ENCODE data around the gene SRPRB. TPM values are rescaled to one million over a fixed set of nuclear protein-coding genes. Genes with fewer than 3 reads are reported as not detected.
A peak's percentile ranks its signal among the peaks of the same experiment; 100 is the strongest.

SRPRB gene
- total RNA-seq, 1 donor from 2014 or later: 61.5 TPM

DNA sequence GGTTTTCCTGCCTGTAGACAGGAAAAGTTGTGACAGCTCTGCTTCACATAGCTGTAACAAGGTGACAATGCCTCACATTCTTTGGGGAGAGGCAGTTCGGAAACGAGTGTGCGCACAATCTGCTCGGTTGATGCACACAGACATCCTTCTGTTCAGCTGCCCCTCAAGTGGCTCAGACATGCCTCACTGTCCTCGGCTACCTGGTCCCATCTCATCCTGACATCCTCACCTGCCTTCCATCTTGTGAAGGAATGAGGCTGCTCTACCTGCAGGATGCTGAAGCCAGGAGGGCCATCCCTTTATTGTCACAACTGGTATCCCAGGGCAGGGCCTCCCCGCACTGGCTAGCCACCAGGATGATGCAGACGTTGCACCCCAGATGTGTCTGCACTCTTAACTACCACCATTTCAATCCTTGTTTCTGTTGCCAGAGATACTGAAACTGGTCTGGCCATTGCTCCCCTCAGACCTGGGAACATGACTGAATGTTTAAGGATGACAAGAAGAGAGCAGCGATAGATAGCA, 19.4 kb downstream of the SRPRB start:
- H3K27ac Mint-ChIP-seq (ENCODE audit: unreplicated experiment): no peak overlapping the region
- H3K9me3 Mint-ChIP-seq: no peaks in the 10 kb centered on the region

DNA sequence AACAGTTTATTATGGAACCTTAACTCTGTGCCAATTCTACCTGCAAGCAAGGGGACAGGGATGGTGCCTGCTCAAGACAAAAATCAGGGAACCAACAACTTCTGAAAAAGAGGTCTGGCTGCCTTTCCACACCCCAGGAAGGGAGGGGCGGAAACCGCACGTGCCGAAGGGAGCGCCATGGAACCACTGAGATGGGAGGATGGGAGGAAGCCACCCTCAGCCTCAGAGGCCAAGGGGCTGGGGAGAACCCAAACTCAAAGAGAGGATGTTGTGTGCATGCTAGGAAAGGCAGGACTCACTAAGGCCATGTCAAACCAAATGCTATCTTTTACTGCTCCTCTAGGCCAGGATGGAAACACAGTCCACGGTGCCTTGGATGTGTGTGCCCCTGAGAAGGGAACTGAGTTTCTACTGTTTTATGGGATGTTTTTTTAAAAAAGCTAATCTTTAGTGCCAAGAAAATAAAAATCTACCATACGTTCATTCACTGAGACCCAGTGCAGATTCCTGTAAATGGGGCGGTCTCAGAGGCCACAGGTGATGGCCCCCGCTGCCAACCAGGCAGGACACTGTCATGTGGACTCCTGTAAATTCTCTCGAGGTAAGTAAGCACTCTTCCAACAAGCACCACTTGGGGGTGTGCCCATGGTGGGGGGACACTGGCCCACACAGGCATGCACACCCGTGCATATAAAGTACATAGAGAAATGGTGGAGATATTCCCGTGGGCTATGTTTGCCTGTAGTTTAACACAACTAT, 20.5 kb downstream of the SRPRB start:
- no peaks in the 10 kb centered on the region for H3K27me3 Mint-ChIP-seq (ENCODE audit: low read depth)
- TF ChIP-seq, protein P1, sequence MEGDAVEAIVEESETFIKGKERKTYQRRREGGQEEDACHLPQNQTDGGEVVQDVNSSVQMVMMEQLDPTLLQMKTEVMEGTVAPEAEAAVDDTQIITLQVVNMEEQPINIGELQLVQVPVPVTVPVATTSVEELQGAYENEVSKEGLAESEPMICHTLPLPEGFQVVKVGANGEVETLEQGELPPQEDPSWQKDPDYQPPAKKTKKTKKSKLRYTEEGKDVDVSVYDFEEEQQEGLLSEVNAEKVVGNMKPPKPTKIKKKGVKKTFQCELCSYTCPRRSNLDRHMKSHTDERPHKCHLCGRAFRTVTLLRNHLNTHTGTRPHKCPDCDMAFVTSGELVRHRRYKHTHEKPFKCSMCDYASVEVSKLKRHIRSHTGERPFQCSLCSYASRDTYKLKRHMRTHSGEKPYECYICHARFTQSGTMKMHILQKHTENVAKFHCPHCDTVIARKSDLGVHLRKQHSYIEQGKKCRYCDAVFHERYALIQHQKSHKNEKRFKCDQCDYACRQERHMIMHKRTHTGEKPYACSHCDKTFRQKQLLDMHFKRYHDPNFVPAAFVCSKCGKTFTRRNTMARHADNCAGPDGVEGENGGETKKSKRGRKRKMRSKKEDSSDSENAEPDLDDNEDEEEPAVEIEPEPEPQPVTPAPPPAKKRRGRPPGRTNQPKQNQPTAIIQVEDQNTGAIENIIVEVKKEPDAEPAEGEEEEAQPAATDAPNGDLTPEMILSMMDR (conservative IDR thresholded peaks at IDR 0.05): no peak
- H3K9me3 Mint-ChIP-seq: no peaks in the 10 kb centered on the region
- peaks cover 28% of the 10 kb centered on the region for H3K36me3 Mint-ChIP-seq (ENCODE audit: low read depth)
- no peak overlapping the region for H3K27ac Mint-ChIP-seq (ENCODE audit: unreplicated experiment)
- peaks cover 5% of the 10 kb centered on the region for H3K4me1 Mint-ChIP-seq
- DNase-seq (ENCODE audit: low read depth, low spot score): no peak
- H3K4me3 Mint-ChIP-seq: no peak overlapping the region

More for the DNA sequence above, 19.4 kb downstream of the SRPRB start:
- TF ChIP-seq, protein P1 (conservative IDR thresholded peaks at IDR 0.05): no peak
- peaks cover 34% of the 10 kb centered on the region for H3K36me3 Mint-ChIP-seq (ENCODE audit: low read depth)
- DNase-seq (ENCODE audit: low read depth, low spot score): no peak
- peaks cover 5% of the 10 kb centered on the region for H3K4me1 Mint-ChIP-seq
- no peaks in the 10 kb centered on the region for H3K27me3 Mint-ChIP-seq (ENCODE audit: low read depth)
- H3K4me3 Mint-ChIP-seq: no peak overlapping the region

DNA sequence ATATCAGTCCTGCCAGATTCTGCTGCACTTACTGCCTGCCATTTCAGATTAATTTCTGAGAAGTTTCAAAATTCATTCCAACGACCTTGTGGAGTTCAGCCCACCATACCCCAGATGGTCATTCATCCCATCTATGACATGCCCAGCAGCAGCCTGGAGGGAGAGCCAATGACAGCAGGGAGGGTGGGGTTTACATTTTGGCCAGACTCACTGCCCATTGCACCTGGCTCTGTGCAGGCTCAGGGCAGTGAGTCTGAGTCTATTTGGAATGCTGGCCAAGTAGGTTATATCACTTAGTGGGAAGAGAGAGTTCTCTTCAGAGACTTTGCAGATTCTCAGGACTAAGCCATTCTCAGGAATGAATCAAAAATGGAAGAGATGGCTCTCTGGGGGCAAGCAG, 21.5 kb downstream of the SRPRB start:
- H3K27ac Mint-ChIP-seq (ENCODE audit: unreplicated experiment): no peak overlapping the region
- no peaks in the 10 kb centered on the region for H3K4me1 Mint-ChIP-seq
- no peak for DNase-seq (ENCODE audit: low read depth, low spot score)
- peaks cover 24% of the 10 kb centered on the region for H3K36me3 Mint-ChIP-seq (ENCODE audit: low read depth)
- no peaks in the 10 kb centered on the region for H3K27me3 Mint-ChIP-seq (ENCODE audit: low read depth)
- H3K4me3 Mint-ChIP-seq: no peak overlapping the region
- TF ChIP-seq, protein P1 (conservative IDR thresholded peaks at IDR 0.05): no peak
- H3K9me3 Mint-ChIP-seq: no peaks in the 10 kb centered on the region

DNA sequence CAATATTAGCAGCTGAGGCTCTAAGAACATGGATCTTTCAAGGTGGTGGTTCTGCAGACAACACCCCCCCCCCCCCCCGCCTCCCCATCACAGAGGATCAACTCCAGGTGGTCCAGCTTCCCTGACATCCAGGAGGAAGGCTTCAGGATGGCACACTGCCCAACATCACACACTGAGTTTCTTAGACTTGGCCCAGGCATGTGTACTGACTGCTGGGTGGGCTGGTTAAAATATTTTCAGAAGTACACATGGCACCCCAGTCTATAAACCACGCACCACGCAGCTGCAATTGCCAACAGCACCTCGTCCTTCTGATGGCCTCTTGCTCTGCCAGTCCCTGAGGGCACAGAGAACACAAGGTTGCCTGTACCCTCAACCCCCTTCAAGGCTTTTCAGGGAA, 22.1 kb downstream of the SRPRB start:
- TF ChIP-seq, protein P1 (conservative IDR thresholded peaks at IDR 0.05): no peak
- no peak overlapping the region for H3K27ac Mint-ChIP-seq (ENCODE audit: unreplicated experiment)
- no peaks in the 10 kb centered on the region for H3K9me3 Mint-ChIP-seq
- H3K27me3 Mint-ChIP-seq (ENCODE audit: low read depth): no peaks in the 10 kb centered on the region
- peaks cover 21% of the 10 kb centered on the region for H3K36me3 Mint-ChIP-seq (ENCODE audit: low read depth)
- H3K4me1 Mint-ChIP-seq: no peaks in the 10 kb centered on the region
- H3K4me3 Mint-ChIP-seq: no peak overlapping the region
- no peak for DNase-seq (ENCODE audit: low read depth, low spot score)

DNA sequence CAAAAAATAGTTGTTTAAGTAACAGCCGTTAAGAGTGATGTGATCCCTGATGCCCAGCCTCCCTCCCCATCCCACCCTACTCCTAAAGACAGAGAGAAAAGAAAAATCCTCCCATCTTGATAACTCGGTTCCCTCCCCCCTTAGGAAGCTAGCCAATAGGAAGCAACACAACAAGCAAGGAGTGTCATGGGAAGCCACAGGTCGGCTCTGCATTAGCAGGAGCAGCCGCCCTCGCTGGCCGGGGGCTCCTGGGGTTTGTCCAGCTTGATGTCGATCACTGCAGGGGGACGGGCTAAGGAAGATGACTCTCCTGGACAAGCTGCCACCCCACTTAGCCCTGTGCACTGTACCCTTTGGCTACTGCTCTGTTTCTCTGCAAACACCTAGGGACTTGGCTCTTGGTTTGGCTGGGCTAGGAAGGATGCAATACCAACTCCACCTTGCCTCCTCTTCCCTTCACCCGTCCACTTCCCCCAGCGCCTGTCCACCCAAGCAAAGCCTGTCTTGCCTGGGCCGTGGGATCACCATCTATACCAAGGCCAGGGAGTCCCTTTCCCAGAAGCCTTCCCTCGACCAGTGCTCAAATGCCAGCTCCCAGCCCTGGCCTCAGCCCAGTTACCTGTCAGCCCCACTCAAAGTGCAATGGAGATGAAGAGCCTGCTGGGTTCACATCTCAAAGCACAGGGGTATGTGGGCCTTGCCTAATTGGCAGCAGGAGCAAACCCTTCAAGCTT, 23.1 kb downstream of the SRPRB start:
- TF ChIP-seq, protein P1 (conservative IDR thresholded peaks at IDR 0.05): no peak
- Mint-ChIP-seq H3K9me3 (no peaks in the 10 kb centered on the region), H3K4me1 (no peaks in the 10 kb centered on the region), H3K27ac (ENCODE audit: unreplicated experiment) (peak overlapping the region; percentile 50), H3K27me3 (ENCODE audit: low read depth) (no peaks in the 10 kb centered on the region), H3K36me3 (ENCODE audit: low read depth) (peaks cover 16% of the 10 kb centered on the region), H3K4me3 (no peak overlapping the region)
- DNase-seq (ENCODE audit: low read depth, low spot score): no peak

Data from neural crest cell (in vitro differentiated cells).